ENCODE data around the gene DDI2. TPM values are rescaled to one million over a fixed set of nuclear protein-coding genes. Genes with fewer than 3 reads are reported as not detected.
A peak's percentile ranks its signal among the peaks of the same experiment; 100 is the strongest.

The DDI2 gene
- total and polyA plus RNA-seq, 10 of the 15 experiments (the other 5 are each of a cell fraction or from before 2014, with no cell fraction given) = 3.3 to 33.1 (median 11.6) TPM

GRCh38 chr1:15620155-15620545 lies 2.9 kb downstream of the DDI2 start:
- Histone ChIP-seq H3K9ac (ENCODE audit: control insufficient read depth, insufficient read depth, low read length) (peak overlapping the region; percentile 25; the same call in 1 of the 2 replicates), H3K4me1 (ENCODE audit: control insufficient read depth, insufficient read depth, low read length) (peaks cover 14% of the 10 kb centered on the region), H3K4me2 (ENCODE audit: control insufficient read depth, insufficient read depth) (peak overlapping the region; percentile 78), H3K9me3 (replicated peaks; ENCODE audit: control insufficient read depth, insufficient read depth, low read length) (no peaks in the 10 kb centered on the region), H3K36me3 (ENCODE audit: control insufficient read depth in 2 of 2, insufficient read depth in 2 of 2, low read length in 1 of 2) (no peaks in the 10 kb centered on the region; a peak in 1 of 4 replicates), H3K79me2 (ENCODE audit: control insufficient read depth, insufficient read depth, low read length) (peaks cover 74% of the 10 kb centered on the region), H3K27ac (ENCODE audit: control insufficient read depth, insufficient read depth) (peak overlapping the region; percentile 40; the same call in 1 of the 2 replicates), H3K27me3 (replicated peaks in 1 of 2; ENCODE audit: control insufficient read depth in 2 of 2, insufficient read depth in 2 of 2, low read length in 1 of 2) (no peaks in the 10 kb centered on the region), H3K4me3 (peak overlapping the region; percentile 90), H2AFZ (ENCODE audit: control insufficient read depth, low read depth, low read length) (no peak overlapping the region), H4K20me1 (ENCODE audit: control insufficient read depth, insufficient read depth) (no peaks in the 10 kb centered on the region)
- ChIA-PET CTCF (interaction anchor here (0.6 to 1.7 kb wide), 3 partner anchors 10 to 203 kb away, joined by 3 to 11 read pairs (median 3); no protein-coding TSS in a partner anchor), RAD21 (ENCODE audit: unreplicated experiment) (interaction anchor here (0.5 to 1.5 kb wide), 2 partner anchors 17 to 57 kb away, joined by 3 read pairs; no protein-coding TSS in a partner anchor), POLR2A (interaction anchor here (1.0 kb wide), 1 partner anchor 65 kb away, joined by 3 read pairs; no protein-coding TSS in a partner anchor), SMC1A (ENCODE audit: uncharacterized antibody, unreplicated experiment) (interaction anchor here (0.8 to 2.0 kb wide), 4 partner anchors 10 to 569 kb away, joined by 3 to 5 read pairs (median 5); no protein-coding TSS in a partner anchor)
- ATAC-seq (no peak), FAIRE-seq (no peak), DNase-seq (ENCODE audit: low read depth, low spot score) (no peak)
- BruUV-seq (replicated peaks) = no TSS peak
- 0% methylated on average over 1 of the region's 1 CpG for WGBS (ENCODE audit: insufficient coverage, insufficient replicate concordance, low lambda C conversion rate, missing lambda C conversion rate)
- TF ChIP-seq, protein P1, sequence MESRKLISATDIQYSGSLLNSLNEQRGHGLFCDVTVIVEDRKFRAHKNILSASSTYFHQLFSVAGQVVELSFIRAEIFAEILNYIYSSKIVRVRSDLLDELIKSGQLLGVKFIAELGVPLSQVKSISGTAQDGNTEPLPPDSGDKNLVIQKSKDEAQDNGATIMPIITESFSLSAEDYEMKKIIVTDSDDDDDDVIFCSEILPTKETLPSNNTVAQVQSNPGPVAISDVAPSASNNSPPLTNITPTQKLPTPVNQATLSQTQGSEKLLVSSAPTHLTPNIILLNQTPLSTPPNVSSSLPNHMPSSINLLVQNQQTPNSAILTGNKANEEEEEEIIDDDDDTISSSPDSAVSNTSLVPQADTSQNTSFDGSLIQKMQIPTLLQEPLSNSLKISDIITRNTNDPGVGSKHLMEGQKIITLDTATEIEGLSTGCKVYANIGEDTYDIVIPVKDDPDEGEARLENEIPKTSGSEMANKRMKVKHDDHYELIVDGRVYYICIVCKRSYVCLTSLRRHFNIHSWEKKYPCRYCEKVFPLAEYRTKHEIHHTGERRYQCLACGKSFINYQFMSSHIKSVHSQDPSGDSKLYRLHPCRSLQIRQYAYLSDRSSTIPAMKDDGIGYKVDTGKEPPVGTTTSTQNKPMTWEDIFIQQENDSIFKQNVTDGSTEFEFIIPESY (IDR thresholded peaks at IDR 0.05) = no peak
- TF ChIP-seq IKZF2 (IDR thresholded peaks at IDR 0.05) (0 out of 4 replicates have a peak, but pooled peaks of 1 of the 2 experiments have one; percentile 17), CHD2 (IDR thresholded peaks at IDR 0.05; ENCODE audit: borderline replicate concordance, low read depth, low read length) (no peak)
- in situ Hi-C loops (cut with MboI) = no loop called here
- intact Hi-C loops (cut with micrococcal nuclease; ENCODE audit: unreplicated experiment) = no loop called here

Data from GM12878 (cell line).